ENCODE measurements around the gene KMT2E. TPM values are rescaled to one million over a fixed set of nuclear protein-coding genes. Genes with fewer than 3 reads are reported as not detected.

The KMT2E gene
- total RNA-seq, 3 donors from 2014 or later: 115 to 135 (median 132) TPM

- TF ChIP-seq CTCF (IDR thresholded peaks at IDR 0.05): no peak
- no peak for ATAC-seq
- intact Hi-C loops (cut with DNase I, micrococcal nuclease): no loop called here
- no peak for DNase-seq
- no peaks in the 10 kb centered on the region for H3K4me1 ChIP-seq (ENCODE audit: low read depth)
- H3K4me3 ChIP-seq: no peak overlapping the region
- no peaks in the 10 kb centered on the region for H3K36me3 ChIP-seq (ENCODE audit: low read depth)
- H3K9me3 ChIP-seq: no peaks in the 10 kb centered on the region
These were observed 83.6 kb downstream of the KMT2E start for GRCh38 chr7:105097619-105098018.

- Histone ChIP-seq H3K4me3 (no peak overlapping the region), H3K4me1 (ENCODE audit: low read depth) (no peaks in the 10 kb centered on the region), H3K36me3 (ENCODE audit: low read depth) (no peaks in the 10 kb centered on the region), H3K9me3 (no peaks in the 10 kb centered on the region)
- TF ChIP-seq CTCF (IDR thresholded peaks at IDR 0.05): no peak
- peak; percentile 66 for ATAC-seq
- no peak for DNase-seq
- intact Hi-C loops (cut with DNase I, micrococcal nuclease): no loop called here
These were observed 85.0 kb downstream of the KMT2E start for GRCh38 chr7:105098863-105099515.

GRCh38 chr7:105101864-105102263 is 87.9 kb downstream of the KMT2E start:
- no peak overlapping the region for H3K4me3 ChIP-seq
- DNase-seq (no peak), ATAC-seq (no peak)
- H3K9me3 ChIP-seq: no peaks in the 10 kb centered on the region
- intact Hi-C loops (cut with DNase I, micrococcal nuclease): no loop called here
- peaks cover 4% of the 10 kb centered on the region for H3K36me3 ChIP-seq (ENCODE audit: low read depth)
- TF ChIP-seq CTCF (IDR thresholded peaks at IDR 0.05): no peak
- no peaks in the 10 kb centered on the region for H3K4me1 ChIP-seq (ENCODE audit: low read depth)

GRCh38 chr7:105102557-105103352 is 88.8 kb downstream of the KMT2E start:
- DNase-seq (no peak), ATAC-seq (no peak)
- Histone ChIP-seq H3K4me3 (no peak overlapping the region), H3K4me1 (ENCODE audit: low read depth) (no peaks in the 10 kb centered on the region), H3K36me3 (ENCODE audit: low read depth) (peaks cover 10% of the 10 kb centered on the region), H3K9me3 (no peaks in the 10 kb centered on the region)
- intact Hi-C loops (cut with DNase I, micrococcal nuclease): no loop called here
- no peak for TF ChIP-seq CTCF (IDR thresholded peaks at IDR 0.05)

GRCh38 chr7:105105579-105105978 is 91.6 kb downstream of the KMT2E start:
- Histone ChIP-seq H3K36me3 (ENCODE audit: low read depth) (peaks cover 19% of the 10 kb centered on the region), H3K4me1 (ENCODE audit: low read depth) (no peaks in the 10 kb centered on the region), H3K4me3 (no peak overlapping the region), H3K9me3 (no peaks in the 10 kb centered on the region)
- TF ChIP-seq CTCF (IDR thresholded peaks at IDR 0.05): no peak
- ATAC-seq (no peak), DNase-seq (no peak)
- intact Hi-C loops (cut with DNase I, micrococcal nuclease): no loop called here
